Measurements from ENCODE around the gene LRP1B. TPM values are rescaled to one million over a fixed set of nuclear protein-coding genes. Genes with fewer than 3 reads are reported as not detected.
"Not testable (repeated sequence)": the region's sequence is repeated elsewhere in the genome, so short reads cannot be mapped to it uniquely, and the experiment has no call there.

Gene LRP1B
- polyA plus RNA-seq, 1 donor from 2014 or later = 12.7 TPM

DNA sequence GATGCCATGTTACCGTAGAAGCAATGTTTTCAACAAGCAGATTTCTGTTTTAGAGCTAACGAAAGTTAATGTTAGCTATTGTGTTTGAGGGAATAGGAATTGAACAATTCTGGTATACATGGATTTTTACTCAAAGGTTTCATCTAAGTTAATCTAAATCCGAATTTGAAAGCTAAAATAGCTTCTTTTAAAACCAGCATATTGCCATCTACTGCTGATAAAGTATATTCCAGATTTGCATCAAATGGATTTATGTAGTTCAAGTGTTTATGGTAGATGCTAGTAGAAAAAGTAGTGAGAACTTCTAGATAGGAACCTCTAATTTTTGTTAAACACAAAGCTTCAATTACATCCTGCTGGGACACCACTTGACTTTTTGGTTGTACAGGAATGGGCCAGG lies 1781.1 kb downstream of the LRP1B start:
- Histone ChIP-seq H3K27ac (ENCODE audit: low read length) (no peak overlapping the region), H3K79me2 (replicated peaks; ENCODE audit: insufficient read depth, low read length) (no peaks in the 10 kb centered on the region), H2AFZ (ENCODE audit: low read depth, low read length) (no peak overlapping the region), H3F3A (ENCODE audit: insufficient read depth, low read length, poor library complexity, severe bottlenecking) (no peaks in the 10 kb centered on the region), H3K9me3 (ENCODE audit: low read length) (no peaks in the 10 kb centered on the region), H3K4me2 (ENCODE audit: low read length) (no peak overlapping the region), H3K27me3 (ENCODE audit: insufficient read depth, low read depth, low read length) (no peaks in the 10 kb centered on the region), H3K9ac (ENCODE audit: low read length) (no peak overlapping the region), H3K9me2 (ENCODE audit: insufficient read depth, low read length) (no peaks in the 10 kb centered on the region), H3K4me3 (ENCODE audit: low read length) (no peak overlapping the region), H3K36me3 (ENCODE audit: insufficient read depth, low read length) (no peaks in the 10 kb centered on the region), H4K20me1 (ENCODE audit: insufficient read depth) (no peaks in the 10 kb centered on the region)
- TF ChIP-seq MXI1 (conservative IDR thresholded peaks at IDR 0.05; ENCODE audit: poor library complexity, severe bottlenecking) (no peak), RAD21 (conservative IDR thresholded peaks at IDR 0.05) (peak; percentile 13)

DNA sequence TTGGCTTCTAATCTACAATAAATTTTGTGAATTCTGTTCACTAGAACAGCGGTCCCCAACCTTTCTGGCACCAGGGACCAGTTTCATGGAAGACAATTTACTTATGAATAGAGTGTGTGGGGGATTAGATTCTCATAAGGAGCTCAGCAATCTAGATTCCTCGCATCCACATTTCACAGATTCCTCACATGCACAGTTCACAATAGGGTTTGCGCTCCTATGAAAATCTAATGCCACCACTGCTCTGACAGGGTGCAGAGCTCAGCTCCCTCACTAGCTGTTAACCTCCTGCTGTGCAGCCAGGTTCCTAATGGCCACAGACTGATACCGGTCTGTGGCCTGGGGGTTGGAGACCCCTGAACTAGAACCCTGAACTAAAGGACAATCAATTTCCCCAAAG lies 1782.0 kb downstream of the LRP1B start:
- H3K4me3 ChIP-seq (ENCODE audit: low read length) = no peak overlapping the region
- TF ChIP-seq REST (IDR thresholded peaks at IDR 0.05; ENCODE audit: borderline replicate concordance) = no peak
- no peak for TF ChIP-seq RAD21 (conservative IDR thresholded peaks at IDR 0.05)
- no peak for TF ChIP-seq SMC3 (conservative IDR thresholded peaks at IDR 0.05; ENCODE audit: poor library complexity)
- TF ChIP-seq EP300 (conservative IDR thresholded peaks at IDR 0.05; ENCODE audit: poor library complexity, severe bottlenecking) = no peak
- no peak for TF ChIP-seq CTCF (IDR thresholded peaks at IDR 0.05; ENCODE audit: poor library complexity, severe bottlenecking)
- no peak for TF ChIP-seq POLR2AphosphoS5 (IDR thresholded peaks at IDR 0.05)
- no peak for TF ChIP-seq TAF1 (IDR thresholded peaks at IDR 0.05; ENCODE audit: low read depth)
- TF ChIP-seq EZH2 (IDR thresholded peaks at IDR 0.05; ENCODE audit: borderline replicate concordance, insufficient read depth, low read length, poor library complexity, severe bottlenecking) = no peak
- no peak for TF ChIP-seq MXI1 (conservative IDR thresholded peaks at IDR 0.05; ENCODE audit: poor library complexity, severe bottlenecking)
- no peaks in the 10 kb centered on the region for H3K9me2 ChIP-seq (ENCODE audit: insufficient read depth, low read length)
- no peaks in the 10 kb centered on the region for H3K27me3 ChIP-seq (ENCODE audit: insufficient read depth, low read depth, low read length)
- H3K9me3 ChIP-seq (ENCODE audit: low read length) = no peaks in the 10 kb centered on the region
- H4K20me1 ChIP-seq (ENCODE audit: insufficient read depth) = no peaks in the 10 kb centered on the region
- H3K9ac ChIP-seq (ENCODE audit: low read length) = no peak overlapping the region
- no peak overlapping the region for H2AFZ ChIP-seq (ENCODE audit: low read depth, low read length)
- H3K79me2 ChIP-seq (replicated peaks; ENCODE audit: insufficient read depth, low read length) = no peaks in the 10 kb centered on the region
- H3F3A ChIP-seq (ENCODE audit: insufficient read depth, low read length, poor library complexity, severe bottlenecking) = no peaks in the 10 kb centered on the region
- H3K4me2 ChIP-seq (ENCODE audit: low read length) = no peak overlapping the region
- no peaks in the 10 kb centered on the region for H3K36me3 ChIP-seq (ENCODE audit: insufficient read depth, low read length)
- no peak overlapping the region for H3K27ac ChIP-seq (ENCODE audit: low read length)

- Histone ChIP-seq H3K9me2 (ENCODE audit: insufficient read depth, low read length) (no peaks in the 10 kb centered on the region), H3K9me3 (ENCODE audit: low read length) (no peaks in the 10 kb centered on the region), H3K27me3 (ENCODE audit: insufficient read depth, low read depth, low read length) (no peaks in the 10 kb centered on the region), H3K4me3 (ENCODE audit: low read length) (no peak overlapping the region), H3F3A (ENCODE audit: insufficient read depth, low read length, poor library complexity, severe bottlenecking) (no peaks in the 10 kb centered on the region), H3K79me2 (replicated peaks; ENCODE audit: insufficient read depth, low read length) (no peaks in the 10 kb centered on the region), H4K20me1 (ENCODE audit: insufficient read depth) (no peaks in the 10 kb centered on the region), H3K36me3 (ENCODE audit: insufficient read depth, low read length) (no peaks in the 10 kb centered on the region), H3K27ac (ENCODE audit: low read length) (no peak overlapping the region), H3K9ac (ENCODE audit: low read length) (no peak overlapping the region), H3K4me2 (ENCODE audit: low read length) (no peak overlapping the region), H2AFZ (ENCODE audit: low read depth, low read length) (no peak overlapping the region)
- TF ChIP-seq SMC3 (conservative IDR thresholded peaks at IDR 0.05; ENCODE audit: poor library complexity) = no peak
Measured at GRCh38 chr2:140344838-140345237, 1786.0 kb downstream of the LRP1B start.

- not testable (repeated sequence) for H4K20me1 ChIP-seq (ENCODE audit: insufficient read depth); H3K4me2 ChIP-seq (ENCODE audit: low read length); H3F3A ChIP-seq (ENCODE audit: insufficient read depth, low read length, poor library complexity, severe bottlenecking); H3K36me3 ChIP-seq (ENCODE audit: insufficient read depth, low read length); H2AFZ ChIP-seq (ENCODE audit: low read depth, low read length); H3K9ac ChIP-seq (ENCODE audit: low read length); H3K79me2 ChIP-seq (replicated peaks; ENCODE audit: insufficient read depth, low read length); H3K9me2 ChIP-seq (ENCODE audit: insufficient read depth, low read length); H3K27me3 ChIP-seq (ENCODE audit: insufficient read depth, low read depth, low read length); H3K4me3 ChIP-seq (ENCODE audit: low read length); H3K9me3 ChIP-seq (ENCODE audit: low read length); H3K27ac ChIP-seq (ENCODE audit: low read length)
Measured at GRCh38 chr2:140344266-140344665, 1786.5 kb downstream of the LRP1B start.

Data from neural cell (in vitro differentiated cells).